ENCODE results near the gene BEST3.
"Not testable (repeated sequence)": the region's sequence is repeated elsewhere in the genome, so short reads cannot be mapped to it uniquely, and the experiment has no call there.

BEST3 gene

DNA sequence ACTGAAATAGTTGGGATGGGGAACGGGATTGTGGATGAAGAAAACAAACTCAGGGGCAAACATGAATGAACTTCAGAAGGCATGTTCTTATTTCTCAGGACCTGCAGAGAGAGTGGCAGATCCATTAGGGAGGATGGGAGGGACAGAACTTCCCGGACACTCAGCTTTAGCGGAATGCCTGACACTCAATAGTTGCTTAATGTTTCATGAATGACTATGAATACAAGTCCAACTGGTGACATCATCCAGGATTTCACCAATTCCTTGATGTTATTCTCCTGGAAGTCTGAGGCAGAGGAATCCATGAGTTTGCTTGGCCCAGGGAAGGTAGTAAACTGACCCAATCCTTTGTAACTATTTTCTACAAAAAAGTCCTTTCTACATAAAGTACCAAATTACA is 50.6 kb downstream of the BEST3 start:
- DNase-seq (ENCODE audit: low spot score) = no peak

DNA sequence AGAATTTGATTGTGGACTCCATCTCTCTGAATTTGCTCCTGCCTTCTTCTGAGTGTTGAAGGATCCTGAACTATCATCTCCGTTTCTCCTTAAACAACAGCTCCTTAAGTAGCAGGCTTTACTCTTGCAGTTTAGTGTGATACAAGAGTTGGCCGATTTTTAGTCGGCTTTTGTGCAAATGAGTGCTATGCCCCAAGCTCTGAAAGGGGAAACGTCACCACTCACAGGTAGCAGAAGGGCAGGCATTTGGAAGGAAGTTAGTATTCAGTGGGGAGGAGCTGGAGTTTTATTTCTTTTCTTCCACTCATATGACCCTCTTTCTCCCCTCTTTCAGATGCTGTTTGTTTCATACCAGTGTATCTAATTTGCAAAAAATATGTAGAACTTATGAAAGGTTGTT is 51.9 kb downstream of the BEST3 start:
- DNase-seq (ENCODE audit: low spot score) = no peak

DNA sequence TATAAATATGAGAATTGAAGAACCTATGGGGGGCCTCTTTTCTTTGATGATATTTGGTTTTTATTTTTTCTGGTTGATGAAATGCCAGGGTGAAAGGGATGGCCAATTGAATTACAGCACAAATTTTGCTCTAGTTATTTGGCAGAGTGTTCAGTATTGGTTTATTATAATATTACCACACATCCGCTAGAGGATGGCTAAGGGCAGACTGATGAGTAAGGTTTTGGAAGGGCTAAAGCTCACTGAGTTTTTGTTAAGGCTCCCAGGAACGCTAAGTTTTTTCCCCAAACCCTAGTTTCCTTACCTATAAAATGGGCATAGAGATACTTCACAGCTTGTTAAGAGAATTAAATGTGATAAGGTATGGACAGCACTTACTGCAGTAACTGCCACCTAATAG is 54.1 kb downstream of the BEST3 start:
- no peak for DNase-seq (ENCODE audit: low spot score)

DNA sequence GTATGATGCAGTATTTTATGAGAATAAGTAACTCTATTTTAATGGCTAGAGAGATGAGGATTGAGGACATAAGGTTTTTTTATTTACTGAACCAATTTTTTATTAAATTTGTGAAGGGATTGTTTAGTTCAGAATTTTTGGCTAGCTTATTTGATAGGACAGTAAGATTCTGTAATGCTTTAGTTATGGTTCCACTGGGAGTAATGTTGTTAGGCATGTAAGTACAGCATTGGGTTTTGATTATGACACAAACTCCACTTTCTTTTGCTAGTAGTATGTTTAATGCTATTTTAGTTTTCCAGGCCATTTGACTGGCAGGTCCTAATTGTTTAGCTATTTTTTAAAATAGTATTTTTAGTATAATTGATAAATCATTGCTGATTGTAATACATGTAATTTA is 54.6 kb downstream of the BEST3 start:
- no peak for DNase-seq (ENCODE audit: low spot score)

DNA sequence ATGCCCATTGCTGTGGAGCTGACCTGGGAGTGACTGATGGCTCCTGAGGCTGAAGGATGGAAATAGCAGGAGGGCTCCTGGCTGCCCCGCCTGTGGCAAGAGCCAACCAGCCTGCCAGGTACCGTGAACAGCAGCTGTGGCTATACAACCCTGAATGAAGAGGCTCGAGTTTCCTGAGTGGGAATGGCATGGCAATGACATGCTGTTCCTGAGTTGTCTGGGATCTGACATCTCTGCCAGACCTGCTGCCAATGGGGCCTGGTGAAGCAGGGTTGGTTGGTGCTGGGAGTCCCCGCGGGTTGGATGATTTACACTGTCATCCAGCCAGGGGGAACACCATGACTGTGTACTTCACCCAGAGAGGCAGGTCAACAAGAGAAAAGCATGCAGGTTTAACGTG is 56.6 kb downstream of the BEST3 start:
- no peak for DNase-seq (ENCODE audit: low spot score)

- no peak for DNase-seq (ENCODE audit: low spot score)
These were observed 57.6 kb downstream of the BEST3 start for GRCh38 chr12:69641546-69641945.

- DNase-seq (ENCODE audit: low spot score) = peak; percentile 53
These were observed 59.6 kb downstream of the BEST3 start for GRCh38 chr12:69639400-69640016.

DNA sequence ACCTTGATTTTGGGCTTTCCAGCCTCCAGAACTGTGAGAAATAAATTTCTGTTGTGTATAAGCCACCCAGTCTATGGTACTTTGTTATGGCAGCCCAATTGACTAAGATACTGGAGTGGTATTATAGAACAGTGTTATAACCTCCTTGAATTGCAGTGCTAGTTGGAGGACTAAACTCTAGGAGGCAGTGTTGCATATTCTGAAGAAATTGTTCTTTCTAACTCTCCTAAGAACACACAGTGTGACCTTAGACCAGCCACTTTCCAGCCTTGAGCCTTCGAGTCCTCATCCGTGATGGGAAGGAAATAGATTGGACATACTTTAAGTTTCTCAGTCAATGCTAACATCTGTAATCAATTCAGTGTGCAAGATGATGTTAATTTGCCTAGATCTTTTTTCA is 66.0 kb downstream of the BEST3 start:
- DNase-seq (ENCODE audit: low spot score) = no peak

- no peak for DNase-seq (ENCODE audit: low spot score)
These were observed 68.9 kb downstream of the BEST3 start for GRCh38 chr12:69630191-69630590.

DNA sequence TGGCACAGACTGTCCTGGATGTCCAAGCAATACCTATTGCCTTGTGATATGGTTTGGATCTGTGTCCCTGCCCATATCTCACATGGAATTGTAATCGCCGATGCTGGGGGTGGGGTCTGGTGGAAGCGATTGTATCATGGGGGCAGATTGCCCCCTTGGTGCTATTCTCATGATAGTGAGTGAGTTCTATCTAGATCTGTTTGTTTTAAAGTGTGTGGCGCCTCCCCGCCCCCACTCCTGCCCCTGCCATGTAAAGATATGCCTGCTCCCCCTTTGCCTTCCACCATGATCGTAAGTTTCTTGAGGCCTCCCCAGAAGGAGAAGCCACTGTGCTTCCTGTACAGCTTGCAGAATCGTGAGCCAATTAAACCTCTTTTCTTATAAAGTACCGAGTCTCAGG is 71.6 kb downstream of the BEST3 start:
- no peak for DNase-seq (ENCODE audit: low spot score)

- DNase-seq (ENCODE audit: low spot score) = no peak
These were observed 75.1 kb downstream of the BEST3 start for GRCh38 chr12:69623970-69624369.

DNA sequence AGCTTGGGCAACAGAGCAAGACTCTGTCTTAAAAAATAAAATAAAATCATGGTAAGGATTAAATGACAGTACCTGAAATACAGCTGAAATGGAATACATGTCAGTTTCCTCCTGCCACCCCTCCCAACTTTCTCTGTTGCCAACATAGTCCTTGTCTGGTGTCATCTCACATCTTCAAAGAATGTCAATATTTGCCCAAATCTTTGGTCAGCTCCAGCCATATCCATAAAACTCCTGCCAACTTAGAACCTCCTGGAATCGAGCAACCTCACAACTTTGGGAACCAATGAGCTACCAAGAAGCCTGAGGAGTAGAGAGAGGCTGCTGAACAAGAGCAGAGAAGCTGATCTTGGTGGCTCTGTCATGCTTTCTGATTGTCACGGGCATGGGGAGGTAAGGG is 77.6 kb downstream of the BEST3 start:
- DNase-seq (ENCODE audit: low spot score) = no peak

GRCh38 chr12:69620921-69621320 is 78.2 kb downstream of the BEST3 start:
- no peak for DNase-seq (ENCODE audit: low spot score)

DNA sequence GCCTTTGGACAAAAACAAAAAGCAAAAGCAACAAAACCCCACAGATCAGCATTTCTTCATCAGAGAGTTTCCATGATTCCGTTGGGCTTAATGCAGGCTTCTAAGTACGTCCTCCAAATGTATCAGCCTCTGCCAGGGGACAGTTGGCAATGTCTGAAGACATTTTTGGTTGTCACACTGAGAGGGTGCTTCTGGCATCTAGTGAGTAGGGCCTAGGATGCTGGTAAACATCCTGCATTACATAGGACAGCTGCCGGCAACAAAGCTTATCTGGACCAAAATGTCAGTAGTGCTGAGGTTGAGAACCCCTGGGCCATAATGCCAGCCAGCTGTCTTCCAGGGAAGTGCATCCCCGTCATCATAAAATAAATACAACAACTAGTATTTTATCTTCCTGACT is 79.0 kb downstream of the BEST3 start:
- DNase-seq (ENCODE audit: low spot score) = no peak

DNA sequence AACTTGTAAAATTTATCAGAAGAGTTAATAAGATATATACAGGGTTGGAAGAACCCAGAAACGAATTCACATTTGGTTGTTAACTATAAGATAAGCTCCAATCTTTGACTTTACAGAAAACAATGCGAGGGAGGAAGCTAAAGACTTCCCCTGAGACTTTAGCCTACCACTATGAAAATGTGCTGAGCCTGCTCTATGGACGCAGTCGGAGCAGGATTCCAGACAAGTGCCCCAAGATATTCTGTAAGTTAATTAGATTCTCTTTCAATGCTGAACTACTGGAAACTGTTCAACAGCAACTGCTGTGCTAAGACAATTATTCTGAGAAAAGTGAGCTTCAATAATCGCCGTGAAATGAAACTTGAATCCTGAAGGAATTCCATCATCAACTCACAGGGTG is 80.1 kb downstream of the BEST3 start:
- no peak for DNase-seq (ENCODE audit: low spot score)

- DNase-seq (ENCODE audit: low spot score) = no peak
These were observed 83.1 kb downstream of the BEST3 start for GRCh38 chr12:69616025-69616424.

GRCh38 chr12:69613351-69613750 is 85.8 kb downstream of the BEST3 start:
- no peak for DNase-seq (ENCODE audit: low spot score)

DNA sequence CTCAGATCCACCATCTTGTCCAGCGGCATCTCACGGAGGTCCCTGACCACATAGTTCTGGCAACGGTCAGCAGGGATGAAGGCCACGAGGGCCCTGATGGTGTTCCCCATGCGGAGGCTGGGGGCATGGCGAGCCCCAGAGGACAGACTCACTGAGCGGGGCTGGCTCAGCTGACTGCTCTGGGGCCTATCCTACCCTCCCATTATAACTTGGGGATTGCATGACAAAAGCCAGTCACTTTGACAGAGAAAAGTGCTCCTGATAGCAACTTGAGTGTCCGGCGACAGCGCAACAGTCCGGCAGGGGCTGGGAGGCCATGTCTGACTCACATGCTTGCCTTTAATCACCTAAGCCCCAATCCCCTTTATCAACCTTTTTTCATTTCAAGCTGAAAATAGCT is 88.4 kb downstream of the BEST3 start, which contains the start of gene LRRC10:
LRRC10 (minus strand) TSS at position 179 of the 400 bp plus-strand sequence; CDS start at position 110, 69 bp downstream.
- DNase-seq (ENCODE audit: low spot score) = no peak

- DNase-seq (ENCODE audit: low spot score) = no peak
These were observed 89.0 kb downstream of the BEST3 start for GRCh38 chr12:69610126-69610525.

- no peak for DNase-seq (ENCODE audit: low spot score)
These were observed 91.0 kb downstream of the BEST3 start for GRCh38 chr12:69608114-69608513.

DNA sequence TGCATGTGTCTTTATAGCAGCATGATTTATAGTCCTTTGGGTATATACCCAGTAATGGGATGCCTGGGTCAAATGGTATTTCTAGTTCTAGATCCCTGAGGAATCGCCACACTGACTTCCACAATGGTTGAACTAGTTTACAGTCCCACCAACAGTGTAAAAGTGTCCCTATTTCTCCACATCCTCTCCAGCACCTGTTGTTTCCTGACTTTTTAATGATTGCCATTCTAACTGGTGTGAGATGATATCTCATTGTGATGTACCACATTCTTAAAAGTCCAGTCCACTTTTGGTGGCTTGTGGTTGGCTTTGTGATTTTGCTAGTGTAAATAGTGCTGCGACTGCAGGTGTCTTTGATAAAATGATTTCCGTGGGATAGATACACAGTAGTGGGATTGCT is 94.8 kb downstream of the BEST3 start:
- not testable (repeated sequence) for DNase-seq (ENCODE audit: low spot score)

Data from pons (tissue), 1 donor.